ENCODE data around the gene BMP4.

- TF ChIP-seq CTCF (IDR thresholded peaks at IDR 0.05; ENCODE audit: extremely low read depth in 1 of 2, insufficient read depth in 1 of 2, low read depth in 1 of 2, low read length in 2 of 2): no peak
- no peak for TF ChIP-seq POLR2AphosphoS5 (IDR thresholded peaks at IDR 0.05; ENCODE audit: insufficient read depth, low read depth, low read length)
- no peak for TF ChIP-seq FOS (IDR thresholded peaks at IDR 0.05; ENCODE audit: borderline replicate concordance, insufficient read depth, low read length)
- no peak for TF ChIP-seq JUN (IDR thresholded peaks at IDR 0.05; ENCODE audit: borderline replicate concordance, insufficient read depth, insufficient read length, low read depth)
- TF ChIP-seq POLR2A (IDR thresholded peaks at IDR 0.05; ENCODE audit: low read depth, low read length): no peak
- no peak for TF ChIP-seq EZH2 (IDR thresholded peaks at IDR 0.05; ENCODE audit: borderline replicate concordance, low read depth, low read length, severe bottlenecking)
- TF ChIP-seq MAX (IDR thresholded peaks at IDR 0.05; ENCODE audit: insufficient read depth, insufficient read length): no peak
- TF ChIP-seq MYC (IDR thresholded peaks at IDR 0.05; ENCODE audit: low read depth, low read length): no peak
Measured at GRCh38 chr14:53958628-53959027, 2.0 kb upstream of the BMP4 start.
